22Rv1 (cell line): ENCODE results near the gene HEBP2.

Experiments
- CTCF ChIP-seq: fragments of 450-650 bp; IDR thresholded peaks from 2 replicates; pipeline ENCODE4 v1.5.1; 2017; ENCODE audit warnings: mild to moderate bottlenecking
- ZFX ChIP-seq: fragments of 450-650 bp; IDR thresholded peaks from 2 replicates; pipeline ENCODE4 v1.6.1; 2017; ENCODE audit warnings: antibody characterized with exemption, borderline replicate concordance

GRCh38 chr6:138431256-138432062 lies 27.4 kb downstream of the HEBP2 start:
- TF ChIP-seq CTCF (no peak), ZFX (no peak)
